Retinal pigment epithelial cell (primary cell): ENCODE results near the gene TBC1D1.

Experiments
- DNase-seq: peaks from one replicate; pipeline ENCODE4 v3.0.0-alpha.2; 2010; ENCODE audit warnings: low read depth
- H3K4me3 ChIP-seq: 2 replicates; pipeline ENCODE4 v1.5.1; 2011; ENCODE audit warnings: mild to moderate bottlenecking, low read length, control low read depth, moderate library complexity
- CTCF ChIP-seq: conservative IDR thresholded peaks from 2 replicates; pipeline ENCODE4 v1.5.1; 2011; ENCODE audit warnings: low read depth, low read length, control low read depth, inconsistent platforms

TBC1D1 gene

GRCh38 chr4:38179690-38180377 is 288.9 kb downstream of the TBC1D1 start:
- DNase-seq: peak; percentile 76
- TF ChIP-seq CTCF: peak; percentile 91
- no peak overlapping the region for H3K4me3 ChIP-seq

- no peak for TF ChIP-seq CTCF
- no peak overlapping the region for H3K4me3 ChIP-seq
- no peak for DNase-seq
These were observed 289.6 kb downstream of the TBC1D1 start for GRCh38 chr4:38180456-38180855.

- TF ChIP-seq CTCF: no peak
- no peak for DNase-seq
- H3K4me3 ChIP-seq: no peak overlapping the region
These were observed 290.4 kb downstream of the TBC1D1 start for GRCh38 chr4:38181286-38181685.

- no peak for TF ChIP-seq CTCF
- no peak for DNase-seq
- no peak overlapping the region for H3K4me3 ChIP-seq
These were observed 291.6 kb downstream of the TBC1D1 start for GRCh38 chr4:38182334-38182998.

GRCh38 chr4:38184404-38184803 is 293.5 kb downstream of the TBC1D1 start:
- no peak for DNase-seq
- peak; percentile 29 for TF ChIP-seq CTCF
- H3K4me3 ChIP-seq: no peak overlapping the region

GRCh38 chr4:38185406-38186144 is 294.7 kb downstream of the TBC1D1 start:
- no peak overlapping the region for H3K4me3 ChIP-seq
- DNase-seq: no peak
- TF ChIP-seq CTCF: no peak
